HUES48 (cell line): ENCODE measurements around the gene RGS6.
"Not testable (repeated sequence)": the region's sequence is repeated elsewhere in the genome, so short reads cannot be mapped to it uniquely, and the experiment has no call there.

Source experiments
- H3K27ac ChIP-seq: one replicate; pipeline ENCODE4 v1.7.0; 2013; ENCODE audit warnings: low read depth, low read length, inconsistent platforms
- H3K27me3 ChIP-seq: 2 replicates; pipeline ENCODE4 v1.6.1; 2013; ENCODE audit warnings: mild to moderate bottlenecking, low read length; ENCODE audit not compliant: control insufficient read depth, insufficient read depth
- H3K36me3 ChIP-seq: 2 replicates; pipeline ENCODE4 v1.6.1; 2013; ENCODE audit warnings: low read length; ENCODE audit not compliant: control insufficient read depth, insufficient read depth
- H3K4me1 ChIP-seq: 2 replicates; pipeline ENCODE4 v1.6.1; 2013; ENCODE audit warnings: mild to moderate bottlenecking, low read length; ENCODE audit not compliant: control insufficient read depth, insufficient read depth
- H3K4me3 ChIP-seq: 2 replicates; pipeline ENCODE4 v1.5.1; 2013; ENCODE audit warnings: mild to moderate bottlenecking, low read depth, low read length
- H3K9ac ChIP-seq: 2 replicates; pipeline ENCODE4 v1.6.1; 2013; ENCODE audit warnings: mild to moderate bottlenecking, low read depth, low read length, moderate library complexity
- H3K9me3 ChIP-seq: 2 replicates; pipeline ENCODE4 v1.6.1; 2013; ENCODE audit warnings: low read length; ENCODE audit not compliant: control insufficient read depth, insufficient read depth

Gene RGS6

DNA sequence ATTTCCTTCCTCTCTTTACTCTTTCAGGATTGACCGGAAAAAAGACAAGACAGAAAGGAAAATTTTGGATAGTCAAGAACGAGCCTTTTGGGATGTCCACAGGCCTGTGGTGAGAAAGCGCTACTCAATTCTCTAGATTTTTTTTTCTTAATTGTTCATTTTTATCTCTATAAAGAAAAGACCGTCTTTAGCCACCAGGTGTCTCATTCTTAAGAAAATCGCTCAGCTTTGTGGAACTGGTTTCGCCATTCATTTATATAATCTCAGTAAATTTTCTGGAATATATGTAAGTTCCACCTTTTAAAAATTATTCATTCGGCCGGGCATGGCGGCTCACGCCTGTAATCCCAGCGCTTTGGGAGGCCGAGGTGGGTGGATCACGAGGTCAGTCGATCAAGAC, 540.6 kb downstream of the RGS6 start:
- no peaks in the 10 kb centered on the region for H3K4me1 ChIP-seq
- H3K27ac ChIP-seq: no peak overlapping the region
- no peaks in the 10 kb centered on the region for H3K27me3 ChIP-seq
- no peak overlapping the region for H3K4me3 ChIP-seq
- H3K9me3 ChIP-seq: no peaks in the 10 kb centered on the region
- H3K36me3 ChIP-seq: no peaks in the 10 kb centered on the region
- no peak overlapping the region for H3K9ac ChIP-seq

GRCh38 chr14:72476657-72477499, 544.6 kb downstream of the RGS6 start:
- Histone ChIP-seq H3K4me1 (peaks cover 8% of the 10 kb centered on the region; the same call in 1 of the 2 replicates), H3K36me3 (no peaks in the 10 kb centered on the region), H3K4me3 (no peak overlapping the region), H3K9me3 (no peaks in the 10 kb centered on the region), H3K9ac (no peak overlapping the region), H3K27ac (peak overlapping the region; percentile 76), H3K27me3 (no peaks in the 10 kb centered on the region)

DNA sequence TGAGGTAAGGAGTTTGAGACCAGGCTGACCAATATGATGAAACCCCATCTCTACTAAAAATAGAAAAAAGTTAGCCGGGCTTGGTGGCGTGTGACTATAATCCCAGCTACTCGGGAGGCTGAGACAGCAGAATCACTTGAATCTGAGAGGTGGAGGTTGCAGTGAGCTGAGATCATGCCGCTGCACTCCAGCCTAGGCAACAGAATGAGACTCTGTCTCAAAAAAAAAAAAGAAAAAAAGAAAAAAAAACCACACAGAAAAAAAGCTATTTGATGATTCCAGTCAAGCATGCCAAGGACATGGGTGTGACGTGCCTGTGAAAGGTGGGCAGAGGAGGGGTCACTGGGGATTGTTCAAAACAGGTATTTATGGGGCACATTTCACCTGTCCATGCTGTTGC, 545.3 kb downstream of the RGS6 start:
- not testable (repeated sequence) for H3K4me1 ChIP-seq, H3K36me3 ChIP-seq, H3K4me3 ChIP-seq, H3K9ac ChIP-seq, H3K9me3 ChIP-seq, H3K27me3 ChIP-seq
- peak overlapping the region; percentile 76 for H3K27ac ChIP-seq

- Histone ChIP-seq H3K27me3 (no peaks in the 10 kb centered on the region), H3K4me1 (peaks cover 8% of the 10 kb centered on the region; the same call in 1 of the 2 replicates), H3K4me3 (no peak overlapping the region), H3K9me3 (peaks cover 6% of the 10 kb centered on the region; the same call in 1 of the 2 replicates), H3K9ac (no peak overlapping the region), H3K27ac (no peak overlapping the region), H3K36me3 (no peaks in the 10 kb centered on the region)
These were observed 546.3 kb downstream of the RGS6 start for GRCh38 chr14:72478471-72478893.

- H3K27me3 ChIP-seq: no peaks in the 10 kb centered on the region
- peaks cover 6% of the 10 kb centered on the region; the same call in 1 of the 2 replicates for H3K9me3 ChIP-seq
- no peak overlapping the region for H3K4me3 ChIP-seq
- no peaks in the 10 kb centered on the region for H3K36me3 ChIP-seq
- peaks cover 8% of the 10 kb centered on the region; the same call in 1 of the 2 replicates for H3K4me1 ChIP-seq
- no peak overlapping the region for H3K9ac ChIP-seq
- no peak overlapping the region for H3K27ac ChIP-seq
These were observed 547.3 kb downstream of the RGS6 start for GRCh38 chr14:72479461-72479931.

- Histone ChIP-seq H3K9ac (no peak overlapping the region), H3K27ac (no peak overlapping the region), H3K4me3 (no peak overlapping the region), H3K36me3 (no peaks in the 10 kb centered on the region), H3K9me3 (peaks cover 6% of the 10 kb centered on the region; the same call in 1 of the 2 replicates), H3K4me1 (peaks cover 8% of the 10 kb centered on the region; the same call in 1 of the 2 replicates), H3K27me3 (no peaks in the 10 kb centered on the region)
These were observed 548.4 kb downstream of the RGS6 start for GRCh38 chr14:72480464-72481243.

DNA sequence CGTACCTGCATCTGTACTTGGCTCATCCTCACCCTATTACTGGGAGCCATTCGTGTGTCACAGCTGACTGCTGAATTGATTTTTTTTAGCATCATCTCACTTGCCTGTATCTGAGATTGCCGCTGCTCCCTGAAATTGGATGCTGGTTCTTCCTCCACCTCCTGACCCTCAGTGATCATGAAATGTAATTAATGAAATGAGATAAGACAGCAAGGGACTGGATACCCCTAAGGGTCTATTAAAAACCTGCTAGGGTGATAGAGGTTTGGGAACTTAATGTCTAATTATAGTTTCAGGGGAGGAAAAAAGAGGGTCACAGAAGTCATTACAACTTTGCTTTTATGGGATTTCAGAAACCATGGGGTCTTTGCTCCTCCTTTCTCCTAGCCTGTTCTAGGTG, 551.1 kb downstream of the RGS6 start:
- H3K4me1 ChIP-seq: peaks cover 8% of the 10 kb centered on the region; the same call in 1 of the 2 replicates
- H3K36me3 ChIP-seq: no peaks in the 10 kb centered on the region
- no peak overlapping the region for H3K4me3 ChIP-seq
- H3K9me3 ChIP-seq: peaks cover 6% of the 10 kb centered on the region; the same call in 1 of the 2 replicates
- no peak overlapping the region for H3K27ac ChIP-seq
- no peak overlapping the region for H3K9ac ChIP-seq
- H3K27me3 ChIP-seq: no peaks in the 10 kb centered on the region

DNA sequence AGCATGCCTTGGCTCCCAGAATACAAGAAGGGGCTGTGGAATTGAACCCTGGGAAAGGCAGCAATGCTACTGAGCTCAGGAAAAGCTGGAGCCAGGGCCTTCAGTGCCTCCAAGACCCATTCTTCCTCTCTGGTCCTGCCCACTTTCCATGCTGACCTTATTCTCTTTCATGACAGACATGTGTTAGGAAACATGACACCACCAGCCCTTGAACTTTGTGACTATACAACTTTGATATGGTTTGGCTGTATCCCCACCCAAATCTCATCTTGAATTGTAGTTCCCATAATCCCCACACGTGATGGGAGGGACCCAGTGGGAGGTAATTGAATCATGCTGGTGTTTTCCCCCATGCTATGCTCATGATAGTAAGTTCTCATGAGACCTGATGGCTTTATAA, 553.5 kb downstream of the RGS6 start:
- Histone ChIP-seq H3K4me3 (no peak overlapping the region), H3K9me3 (peaks cover 12% of the 10 kb centered on the region; the same call in 1 of the 2 replicates), H3K9ac (no peak overlapping the region), H3K27ac (no peak overlapping the region), H3K27me3 (no peaks in the 10 kb centered on the region), H3K4me1 (no peaks in the 10 kb centered on the region), H3K36me3 (no peaks in the 10 kb centered on the region)

DNA sequence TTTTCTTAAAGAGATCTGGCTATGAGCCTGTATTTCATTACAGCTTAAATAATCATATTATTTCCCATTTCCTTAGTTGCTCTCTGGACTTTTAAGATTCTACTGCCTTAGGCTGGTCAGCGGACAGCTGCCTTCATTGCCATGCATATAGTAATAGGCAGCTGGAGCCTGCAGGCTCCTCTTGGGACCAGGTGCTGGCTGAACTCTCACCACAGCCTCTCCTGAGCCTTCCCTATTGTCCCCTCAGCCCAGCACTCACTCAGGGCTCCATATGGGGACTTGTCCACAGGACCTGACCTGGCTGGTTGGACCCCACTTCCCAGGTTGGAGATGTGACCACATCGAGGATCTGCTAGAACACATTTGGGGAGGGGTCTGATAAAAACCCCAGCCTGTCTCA, 556.3 kb downstream of the RGS6 start:
- Histone ChIP-seq H3K4me1 (no peaks in the 10 kb centered on the region), H3K27ac (no peak overlapping the region), H3K4me3 (no peak overlapping the region), H3K9ac (no peak overlapping the region), H3K9me3 (0 out of 2 replicates have a peak, but pooled peaks cover 5% of the 10 kb centered on the region), H3K36me3 (no peaks in the 10 kb centered on the region), H3K27me3 (no peaks in the 10 kb centered on the region)

DNA sequence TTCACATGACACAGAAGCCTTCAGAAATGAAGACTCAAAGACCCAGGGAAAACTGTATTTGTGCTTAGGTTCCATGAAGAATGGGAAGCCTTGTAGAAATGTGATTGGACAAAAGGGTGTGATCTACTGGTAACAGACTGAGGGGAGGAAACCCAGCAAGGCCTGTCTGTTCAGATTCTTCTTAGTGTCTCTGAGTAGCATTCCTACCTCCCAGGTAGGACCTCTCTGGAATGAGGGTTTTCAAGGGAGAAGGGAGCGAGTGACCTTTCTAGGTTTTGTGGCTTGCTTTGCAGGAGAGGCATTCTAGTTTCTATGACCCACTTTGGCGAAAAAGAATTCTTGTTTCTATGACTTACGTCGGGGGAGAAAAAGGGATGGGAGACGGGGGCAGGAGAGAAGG, 560.0 kb downstream of the RGS6 start:
- H3K36me3 ChIP-seq: no peaks in the 10 kb centered on the region
- H3K27ac ChIP-seq: no peak overlapping the region
- peaks cover 11% of the 10 kb centered on the region for H3K9me3 ChIP-seq
- no peak overlapping the region for H3K9ac ChIP-seq
- H3K27me3 ChIP-seq: no peaks in the 10 kb centered on the region
- H3K4me1 ChIP-seq: no peaks in the 10 kb centered on the region
- H3K4me3 ChIP-seq: no peak overlapping the region

- H3K27ac ChIP-seq: no peak overlapping the region
- no peaks in the 10 kb centered on the region for H3K4me1 ChIP-seq
- peaks cover 5% of the 10 kb centered on the region for H3K9me3 ChIP-seq
- H3K27me3 ChIP-seq: no peaks in the 10 kb centered on the region
- H3K36me3 ChIP-seq: no peaks in the 10 kb centered on the region
- H3K4me3 ChIP-seq: no peak overlapping the region
- H3K9ac ChIP-seq: no peak overlapping the region
These were observed 563.4 kb downstream of the RGS6 start for GRCh38 chr14:72495668-72496067.
